ENCODE results near the gene TESK2. TPM values are rescaled to one million over a fixed set of nuclear protein-coding genes. Genes with fewer than 3 reads are reported as not detected.

The TESK2 gene
- polyA plus RNA-seq, 1 of the 3 experiments (the other 2 are of a cell fraction), result 1.3 TPM

GRCh38 chr1:45306905-45307304 lies 184.1 kb downstream of the TESK2 start:
- peaks cover 0 to 12% of the 10 kb centered on the region in 2 experiments; a peak in 1 of 4 replicates for H3K4me1 ChIP-seq (ENCODE audit: control insufficient read depth in 1 of 2, insufficient read depth in 2 of 2, low read depth in 1 of 2, low read length in 1 of 2)
- ChIA-PET CTCF (interaction anchor here (1.3 to 14.7 kb wide), 4 partner anchors 21 to 471 kb away, joined by 3 to 470 read pairs (median 6); partner anchors contain the start of genes HECTD3, MUTYH and UROD), POLR2A (no interaction called here)
- H3K27me3 ChIP-seq (ENCODE audit: insufficient read depth), result no peaks in the 10 kb centered on the region
- H3K9me3 ChIP-seq, result no peaks in the 10 kb centered on the region
- H4K20me1 ChIP-seq (ENCODE audit: insufficient read depth), result no peaks in the 10 kb centered on the region
- H3K79me2 ChIP-seq (ENCODE audit: insufficient read depth), result no peaks in the 10 kb centered on the region
- no peaks in the 10 kb centered on the region for H3K36me3 ChIP-seq (replicated peaks in 1 of 2; ENCODE audit: control insufficient read depth in 1 of 2, insufficient read depth in 2 of 2, low read length in 1 of 2)
- 73% methylated on average over 3 of the region's 3 CpGs for WGBS (ENCODE audit: low lambda C conversion rate)
- no peak overlapping the region for H3K27ac ChIP-seq (ENCODE audit: low read depth in 2 of 2, low read length in 1 of 2)
- TF ChIP-seq GABPA (IDR thresholded peaks at IDR 0.05; ENCODE audit: low read depth) (no peak), RFX5 (IDR thresholded peaks at IDR 0.05; ENCODE audit: low read length) (no peak), ELF1 (IDR thresholded peaks at IDR 0.05) (no peak), FOSL2 (IDR thresholded peaks at IDR 0.05; ENCODE audit: borderline replicate concordance, low read depth) (no peak), ZBTB33 (IDR thresholded peaks at IDR 0.05; ENCODE audit: borderline replicate concordance, low read depth) (no peak), IRF3 (IDR thresholded peaks at IDR 0.05; ENCODE audit: low read depth, low read length) (no peak), SMC3 (IDR thresholded peaks at IDR 0.05; ENCODE audit: low read depth, low read length) (no peak), MEF2A (IDR thresholded peaks at IDR 0.05; ENCODE audit: borderline replicate concordance, low read depth) (no peak), NFIC (IDR thresholded peaks at IDR 0.05; ENCODE audit: borderline replicate concordance) (no peak), USF2 (IDR thresholded peaks at IDR 0.05; ENCODE audit: borderline replicate concordance, low read depth, low read length) (no peak), TEAD4 (IDR thresholded peaks at IDR 0.05; ENCODE audit: borderline replicate concordance, insufficient read depth) (no peak), RAD21 (IDR thresholded peaks at IDR 0.05; ENCODE audit: low read length) (no peak), EP300 (IDR thresholded peaks at IDR 0.05; ENCODE audit: borderline replicate concordance in 1 of 2, low read depth in 1 of 2, low read length in 1 of 2) (no peak), TCF12 (IDR thresholded peaks at IDR 0.05) (no peak)
- no peak overlapping the region for H3K4me2 ChIP-seq
- no peak for DNase-seq
- H3K9me2 ChIP-seq, result no peaks in the 10 kb centered on the region
- H3K4me3 ChIP-seq (ENCODE audit: low read depth in 2 of 2, low read length in 1 of 2), result no peak overlapping the region
- no peak overlapping the region for H3K9ac ChIP-seq
- H2AFZ ChIP-seq (ENCODE audit: low read depth), result no peak overlapping the region; the same call in 1 of the 2 replicates
- peaks cover 8% of the 10 kb centered on the region for H3F3A ChIP-seq (replicated peaks; ENCODE audit: insufficient read depth)

- no peak for DNase-seq
- Histone ChIP-seq H3K4me1 (ENCODE audit: control insufficient read depth in 1 of 2, insufficient read depth in 2 of 2, low read depth in 1 of 2, low read length in 1 of 2) (peaks cover 0 to 12% of the 10 kb centered on the region in 2 experiments; a peak in 1 of 4 replicates), H4K20me1 (ENCODE audit: insufficient read depth) (no peaks in the 10 kb centered on the region), H3K4me3 (ENCODE audit: low read depth in 2 of 2, low read length in 1 of 2) (no peak overlapping the region), H3K27ac (ENCODE audit: low read depth in 2 of 2, low read length in 1 of 2) (no peak overlapping the region), H3F3A (replicated peaks; ENCODE audit: insufficient read depth) (peaks cover 10% of the 10 kb centered on the region), H3K79me2 (ENCODE audit: insufficient read depth) (no peaks in the 10 kb centered on the region), H3K9me3 (no peaks in the 10 kb centered on the region), H3K36me3 (replicated peaks in 1 of 2; ENCODE audit: control insufficient read depth in 1 of 2, insufficient read depth in 2 of 2, low read length in 1 of 2) (no peaks in the 10 kb centered on the region), H3K9ac (no peak overlapping the region), H2AFZ (ENCODE audit: low read depth) (no peak overlapping the region; the same call in 1 of the 2 replicates), H3K9me2 (no peaks in the 10 kb centered on the region), H3K27me3 (ENCODE audit: insufficient read depth) (no peaks in the 10 kb centered on the region), H3K4me2 (no peak overlapping the region)
- POLR2A ChIA-PET, result no interaction called here
- CTCF ChIA-PET, result interaction anchor here (1.3 to 14.7 kb wide), 4 partner anchors 22 to 471 kb away, joined by 3 to 470 read pairs (median 6); partner anchors contain the start of genes HECTD3, MUTYH and UROD
- WGBS (ENCODE audit: low lambda C conversion rate), result 77% methylated on average over 8 of the region's 8 CpGs
- TF ChIP-seq ZBTB33 (IDR thresholded peaks at IDR 0.05; ENCODE audit: borderline replicate concordance, low read depth), result no peak
- no peak for TF ChIP-seq FOSL2 (IDR thresholded peaks at IDR 0.05; ENCODE audit: borderline replicate concordance, low read depth)
- TF ChIP-seq IRF3 (IDR thresholded peaks at IDR 0.05; ENCODE audit: low read depth, low read length), result no peak
- TF ChIP-seq MAX (IDR thresholded peaks at IDR 0.05; ENCODE audit: low read depth), result no peak
- no peak for TF ChIP-seq EP300 (IDR thresholded peaks at IDR 0.05; ENCODE audit: borderline replicate concordance in 1 of 2, low read depth in 1 of 2, low read length in 1 of 2)
- TF ChIP-seq TAF1 (IDR thresholded peaks at IDR 0.05; ENCODE audit: borderline replicate concordance, low read depth, low read length), result no peak
- TF ChIP-seq FOXJ3 (CRISPR knock-in tag; IDR thresholded peaks at IDR 0.05), result no peak
- TF ChIP-seq GATA2 (CRISPR knock-in tag; IDR thresholded peaks at IDR 0.05), result no peak
- TF ChIP-seq USF1 (IDR thresholded peaks at IDR 0.05; ENCODE audit: borderline replicate concordance, low read depth), result no peak
Observed at GRCh38 chr1:45306319-45306718, 184.6 kb downstream of the TESK2 start.
